HUES6 (cell line): ENCODE results near the gene ERBIN.

Experiments used
- H3K27ac ChIP-seq: 2 replicates; pipeline ENCODE4 v1.7.0; 2013; ENCODE audit warnings: low read depth, mild to moderate bottlenecking, low read length, inconsistent platforms
- H3K27me3 ChIP-seq: 2 replicates; pipeline ENCODE4 v1.6.1; 2013; ENCODE audit warnings: low read length; ENCODE audit not compliant: control insufficient read depth, insufficient read depth
- H3K36me3 ChIP-seq: 2 replicates; pipeline ENCODE4 v1.6.1; 2013; ENCODE audit warnings: low read length; ENCODE audit not compliant: control insufficient read depth, insufficient read depth
- H3K4me1 ChIP-seq: 2 replicates; pipeline ENCODE4 v1.6.1; 2013; ENCODE audit warnings: low read length; ENCODE audit not compliant: control insufficient read depth, insufficient read depth
- H3K4me3 ChIP-seq: 2 replicates; pipeline ENCODE4 v1.5.1; 2013; ENCODE audit warnings: low read depth, low read length
- H3K9ac ChIP-seq: one replicate; pipeline ENCODE4 v1.6.1; 2013; ENCODE audit warnings: mild to moderate bottlenecking, low read length
- H3K9me3 ChIP-seq: 2 replicates; pipeline ENCODE4 v1.6.1; 2013; ENCODE audit warnings: low read depth, low read length; ENCODE audit not compliant: control insufficient read depth, insufficient read depth

Gene ERBIN

GRCh38 chr5:65981969-65982619 lies 55.7 kb downstream of the ERBIN start:
- Histone ChIP-seq H3K27ac (0 out of 2 replicates have a peak overlapping the region, but pooled peaks have one; percentile 40), H3K9ac (no peak overlapping the region), H3K4me3 (no peak overlapping the region), H3K9me3 (peaks cover 18% of the 10 kb centered on the region), H3K36me3 (peaks cover 9% of the 10 kb centered on the region; the same call in 1 of the 2 replicates), H3K27me3 (no peaks in the 10 kb centered on the region), H3K4me1 (peaks cover 25% of the 10 kb centered on the region)

DNA sequence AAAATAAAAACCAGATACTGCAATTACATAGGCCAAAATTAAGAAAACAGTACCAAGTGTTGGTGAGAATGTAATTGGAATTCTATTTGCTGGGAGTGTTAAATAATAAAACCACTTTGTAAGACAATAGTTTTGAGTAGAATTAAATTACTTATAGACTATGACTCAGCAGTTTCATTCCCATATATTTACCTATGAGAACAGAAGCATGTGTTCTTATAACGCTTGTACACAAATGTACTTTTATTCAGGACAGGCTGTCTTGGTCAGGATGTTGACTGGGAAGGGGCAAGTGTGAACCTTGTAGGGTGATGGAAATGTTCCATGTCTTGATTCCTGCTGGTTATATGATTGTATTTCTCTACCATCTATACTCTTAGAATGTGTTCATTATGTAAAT lies 56.3 kb downstream of the ERBIN start:
- Histone ChIP-seq H3K4me3 (no peak overlapping the region), H3K27ac (0 out of 2 replicates have a peak overlapping the region, but pooled peaks have one; percentile 40), H3K27me3 (no peaks in the 10 kb centered on the region), H3K36me3 (peaks cover 9% of the 10 kb centered on the region; the same call in 1 of the 2 replicates), H3K9me3 (peaks cover 18% of the 10 kb centered on the region), H3K4me1 (peaks cover 25% of the 10 kb centered on the region), H3K9ac (no peak overlapping the region)

DNA sequence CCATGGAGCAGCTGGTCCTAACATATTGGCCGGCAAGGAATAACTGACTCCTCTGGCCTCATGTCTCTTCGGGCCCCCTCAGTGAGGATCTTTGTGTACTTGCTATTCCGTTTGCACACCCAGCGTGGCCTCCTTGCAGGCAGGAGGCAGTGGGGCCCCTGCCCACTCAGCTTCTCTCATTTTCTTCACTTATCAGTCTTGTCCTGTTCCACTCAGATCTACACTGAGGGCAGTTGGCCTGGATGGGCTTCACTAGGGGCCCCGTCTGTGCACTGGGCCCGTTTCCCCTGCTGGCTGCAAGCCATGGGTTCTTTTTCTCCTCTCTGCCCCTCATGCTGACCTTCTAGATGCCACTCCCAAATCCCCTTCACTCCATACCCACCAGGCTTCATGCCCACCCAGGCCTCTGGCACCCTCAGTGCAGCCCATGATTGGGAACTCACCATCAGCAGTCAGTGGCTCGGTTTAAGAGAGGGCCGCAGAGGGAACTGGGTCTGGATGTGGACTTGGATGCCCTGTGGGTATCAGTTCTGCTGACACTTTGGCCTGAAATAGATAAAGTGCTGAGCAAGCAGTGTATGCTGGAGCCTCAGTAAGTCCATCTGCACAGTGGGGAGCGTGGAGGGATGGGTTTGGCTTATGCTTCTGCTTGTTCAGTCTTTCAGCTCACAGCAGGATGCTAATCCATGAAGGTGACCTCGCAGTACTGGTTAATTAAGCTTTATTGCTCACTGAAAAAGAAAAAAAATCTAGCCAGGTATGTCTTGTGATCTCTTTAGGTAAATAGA lies 57.9 kb downstream of the ERBIN start:
- H3K9ac ChIP-seq: no peak overlapping the region
- no peaks in the 10 kb centered on the region for H3K36me3 ChIP-seq
- peaks cover 5% of the 10 kb centered on the region; the same call in 1 of the 2 replicates for H3K9me3 ChIP-seq
- no peak overlapping the region for H3K4me3 ChIP-seq
- H3K4me1 ChIP-seq: peaks cover 25% of the 10 kb centered on the region
- no peaks in the 10 kb centered on the region for H3K27me3 ChIP-seq
- no peak overlapping the region for H3K27ac ChIP-seq

DNA sequence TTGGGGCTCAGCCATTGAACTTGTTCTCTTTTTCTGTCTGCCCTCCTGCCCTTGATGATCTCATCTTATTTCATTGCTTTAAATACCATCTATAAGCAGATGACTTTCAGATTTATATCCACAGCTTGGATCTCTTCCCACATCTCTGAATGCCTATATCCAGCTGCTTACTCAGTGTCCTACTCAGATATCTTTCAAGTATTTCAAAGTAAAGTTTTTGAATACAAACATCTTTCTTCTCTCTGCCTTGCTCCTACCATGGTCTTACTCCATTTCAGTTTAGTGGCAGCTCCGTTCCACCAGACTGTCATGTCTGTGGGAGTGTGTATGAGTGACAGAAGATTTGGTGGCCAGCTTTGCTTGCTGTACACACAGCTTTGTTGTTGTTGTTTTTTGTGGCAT lies 59.7 kb downstream of the ERBIN start:
- no peak overlapping the region for H3K27ac ChIP-seq
- H3K9ac ChIP-seq: no peak overlapping the region
- peaks cover 25% of the 10 kb centered on the region for H3K4me1 ChIP-seq
- no peak overlapping the region for H3K4me3 ChIP-seq
- H3K9me3 ChIP-seq: no peaks in the 10 kb centered on the region
- no peaks in the 10 kb centered on the region for H3K27me3 ChIP-seq
- no peaks in the 10 kb centered on the region for H3K36me3 ChIP-seq

GRCh38 chr5:65986796-65987195 lies 60.4 kb downstream of the ERBIN start:
- Histone ChIP-seq H3K27ac (no peak overlapping the region), H3K27me3 (no peaks in the 10 kb centered on the region), H3K36me3 (no peaks in the 10 kb centered on the region), H3K9me3 (no peaks in the 10 kb centered on the region), H3K4me1 (peaks cover 22% of the 10 kb centered on the region), H3K9ac (no peak overlapping the region), H3K4me3 (no peak overlapping the region)

DNA sequence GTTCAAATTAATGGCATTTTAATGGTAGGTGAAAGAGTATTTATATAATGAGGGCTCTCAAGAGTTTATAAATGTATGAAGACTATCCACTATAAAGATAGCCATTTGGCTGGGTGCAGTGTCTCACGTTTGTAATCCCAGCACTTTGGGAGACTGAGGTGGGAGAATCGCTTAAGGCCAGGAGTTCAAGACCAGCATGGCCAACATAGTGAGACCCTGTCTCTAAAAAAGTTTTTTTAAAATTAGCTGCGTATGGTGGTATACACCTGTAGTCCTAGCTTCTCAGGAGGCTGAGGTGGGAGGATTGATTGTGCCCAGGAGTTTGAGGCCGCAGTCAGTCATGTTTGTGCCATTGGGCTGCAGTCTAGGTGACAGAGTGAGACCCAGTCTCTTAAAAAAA lies 61.6 kb downstream of the ERBIN start:
- H3K27me3 ChIP-seq: no peaks in the 10 kb centered on the region
- H3K9ac ChIP-seq: no peak overlapping the region
- H3K4me3 ChIP-seq: no peak overlapping the region
- no peaks in the 10 kb centered on the region for H3K9me3 ChIP-seq
- H3K27ac ChIP-seq: no peak overlapping the region
- no peaks in the 10 kb centered on the region for H3K36me3 ChIP-seq
- H3K4me1 ChIP-seq: peaks cover 26% of the 10 kb centered on the region

- no peak overlapping the region for H3K27ac ChIP-seq
- H3K4me1 ChIP-seq: peaks cover 23% of the 10 kb centered on the region
- H3K36me3 ChIP-seq: 0 out of 2 replicates have a peak, but pooled peaks cover 2% of the 10 kb centered on the region
- no peak overlapping the region for H3K9ac ChIP-seq
- no peak overlapping the region for H3K4me3 ChIP-seq
- no peaks in the 10 kb centered on the region for H3K27me3 ChIP-seq
- no peaks in the 10 kb centered on the region for H3K9me3 ChIP-seq
Measured at GRCh38 chr5:65989158-65989557, 62.8 kb downstream of the ERBIN start.

- peaks cover 16% of the 10 kb centered on the region for H3K4me1 ChIP-seq
- no peaks in the 10 kb centered on the region for H3K27me3 ChIP-seq
- no peak overlapping the region for H3K4me3 ChIP-seq
- 0 out of 2 replicates have a peak, but pooled peaks cover 7% of the 10 kb centered on the region for H3K36me3 ChIP-seq
- no peaks in the 10 kb centered on the region for H3K9me3 ChIP-seq
- H3K9ac ChIP-seq: no peak overlapping the region
- peak overlapping the region; percentile 57; the same call in 1 of the 2 replicates for H3K27ac ChIP-seq
Measured at GRCh38 chr5:65992630-65993029, 66.3 kb downstream of the ERBIN start.

DNA sequence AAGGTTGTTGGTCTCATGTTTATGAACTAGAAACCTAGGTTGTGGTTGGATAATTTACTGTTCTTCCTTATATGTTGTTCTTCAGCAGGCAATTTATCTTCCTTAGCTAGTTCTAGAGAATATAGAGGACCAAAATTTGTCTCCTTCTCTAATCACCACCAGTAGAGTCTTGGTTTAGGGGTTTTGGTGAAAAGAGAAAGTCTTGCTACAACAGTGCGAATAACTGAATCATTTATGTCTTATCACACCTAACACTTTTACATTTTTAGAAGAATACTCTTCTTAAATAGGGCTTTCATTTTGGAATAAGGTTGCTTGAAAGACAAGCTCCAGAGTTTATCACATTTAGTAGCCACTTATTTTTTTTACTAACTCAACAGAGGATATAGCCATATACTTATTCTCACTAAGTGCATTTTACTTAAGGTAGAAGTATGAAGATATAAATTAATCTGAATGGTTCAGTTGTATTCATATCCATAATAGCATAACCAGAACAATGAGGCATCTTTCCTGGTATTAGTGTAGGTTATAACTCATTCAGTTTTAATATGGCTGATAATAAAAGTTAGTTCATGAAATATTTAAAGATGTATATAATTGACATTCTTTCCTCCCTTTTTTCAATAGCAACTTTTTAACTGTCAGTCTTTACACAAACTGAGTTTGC lies 67.9 kb downstream of the ERBIN start:
- Histone ChIP-seq H3K27ac (no peak overlapping the region), H3K4me1 (peaks cover 23% of the 10 kb centered on the region), H3K36me3 (0 out of 2 replicates have a peak, but pooled peaks cover 7% of the 10 kb centered on the region), H3K4me3 (no peak overlapping the region), H3K27me3 (no peaks in the 10 kb centered on the region), H3K9ac (no peak overlapping the region), H3K9me3 (no peaks in the 10 kb centered on the region)

DNA sequence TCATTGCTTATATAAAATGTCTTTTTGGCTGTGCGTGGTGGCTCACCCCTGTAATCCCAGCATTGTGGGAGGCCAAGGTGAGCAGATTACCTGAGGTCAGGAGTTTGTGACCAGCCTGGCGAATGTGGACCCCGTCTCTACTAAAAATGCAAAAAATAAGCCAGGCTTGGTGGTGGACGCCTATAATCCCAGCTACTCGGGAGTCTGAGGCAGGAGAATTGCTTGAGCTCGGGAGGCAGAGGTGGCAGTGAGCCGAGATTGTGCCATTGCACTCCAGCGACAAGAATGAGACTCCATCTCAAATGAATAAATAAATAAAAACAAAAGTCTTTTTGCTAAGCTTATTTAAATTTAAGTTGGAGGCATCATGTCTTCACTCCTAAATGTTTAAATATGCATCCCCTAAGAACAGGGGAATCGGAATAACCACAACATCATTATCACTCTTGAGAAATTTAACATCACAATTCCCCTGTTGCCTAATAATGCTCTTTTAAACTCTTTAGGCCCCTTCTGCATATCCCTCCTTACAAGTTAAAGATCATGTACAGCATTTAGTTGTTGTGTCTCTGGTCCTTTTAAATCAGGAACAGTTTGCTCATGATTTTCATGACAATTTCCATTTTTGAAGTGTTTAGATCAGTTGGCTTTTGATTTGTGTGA lies 72.8 kb downstream of the ERBIN start:
- peak overlapping the region; percentile 48; the same call in 1 of the 2 replicates for H3K27ac ChIP-seq
- no peaks in the 10 kb centered on the region for H3K27me3 ChIP-seq
- peaks cover 19% of the 10 kb centered on the region for H3K4me1 ChIP-seq
- H3K4me3 ChIP-seq: peak overlapping the region; percentile 28; the same call in 1 of the 2 replicates
- H3K9ac ChIP-seq: no peak overlapping the region
- peaks cover 9% of the 10 kb centered on the region; the same call in 1 of the 2 replicates for H3K36me3 ChIP-seq
- 0 out of 2 replicates have a peak, but pooled peaks cover 2% of the 10 kb centered on the region for H3K9me3 ChIP-seq
